ENCODE data around the gene VPS33A. TPM values are rescaled to one million over a fixed set of nuclear protein-coding genes. Genes with fewer than 3 reads are reported as not detected.
"Not testable (repeated sequence)": the region's sequence is repeated elsewhere in the genome, so short reads cannot be mapped to it uniquely, and the experiment has no call there.

Gene VPS33A
- total RNA-seq, 1 donor from 2014 or later: 16.4 TPM

DNA sequence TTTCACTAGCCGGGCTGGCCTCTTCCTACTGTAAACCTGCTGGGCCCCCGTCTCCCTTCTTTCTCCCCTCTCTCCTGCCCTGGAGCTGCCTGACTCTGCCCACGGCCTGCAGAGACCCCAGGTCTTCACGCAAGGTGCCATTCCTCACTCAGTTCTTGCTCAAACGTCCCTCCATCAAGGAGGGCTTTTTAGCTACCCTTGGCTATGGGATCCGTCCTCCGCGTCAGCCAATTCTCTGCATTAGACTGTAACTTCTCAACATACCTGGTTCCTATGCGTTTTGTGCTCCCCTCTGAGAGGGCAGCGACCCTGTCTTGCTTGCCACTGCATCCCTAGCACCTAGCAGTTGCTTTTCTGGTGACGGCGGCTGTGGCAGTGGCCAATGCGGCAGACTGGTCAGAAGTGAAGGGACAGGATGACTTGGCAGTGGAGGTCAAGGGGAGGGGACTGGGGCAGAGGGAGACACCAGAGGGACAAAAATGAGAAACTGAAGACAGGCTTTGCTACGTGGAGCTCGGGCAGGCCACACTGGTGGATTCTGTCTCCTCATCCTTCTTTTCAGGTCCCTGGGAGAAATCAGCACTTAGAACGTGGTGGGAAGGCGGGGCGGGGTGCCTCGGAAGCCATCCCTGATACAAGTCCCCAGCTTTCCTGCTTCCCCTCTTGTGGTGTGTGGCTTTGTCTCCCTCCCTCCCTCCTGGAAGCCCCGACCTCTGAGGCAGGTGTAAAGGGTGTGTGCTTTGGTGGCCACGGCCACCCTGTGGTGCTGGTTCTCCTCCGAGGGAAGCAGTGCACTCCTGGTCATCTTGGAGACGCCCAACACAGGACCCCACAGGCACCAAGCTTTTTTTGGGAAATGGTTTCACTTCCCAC, 61.0 kb downstream of the VPS33A start:
- no peak for DNase-seq (ENCODE audit: low read depth, low spot score)

DNA sequence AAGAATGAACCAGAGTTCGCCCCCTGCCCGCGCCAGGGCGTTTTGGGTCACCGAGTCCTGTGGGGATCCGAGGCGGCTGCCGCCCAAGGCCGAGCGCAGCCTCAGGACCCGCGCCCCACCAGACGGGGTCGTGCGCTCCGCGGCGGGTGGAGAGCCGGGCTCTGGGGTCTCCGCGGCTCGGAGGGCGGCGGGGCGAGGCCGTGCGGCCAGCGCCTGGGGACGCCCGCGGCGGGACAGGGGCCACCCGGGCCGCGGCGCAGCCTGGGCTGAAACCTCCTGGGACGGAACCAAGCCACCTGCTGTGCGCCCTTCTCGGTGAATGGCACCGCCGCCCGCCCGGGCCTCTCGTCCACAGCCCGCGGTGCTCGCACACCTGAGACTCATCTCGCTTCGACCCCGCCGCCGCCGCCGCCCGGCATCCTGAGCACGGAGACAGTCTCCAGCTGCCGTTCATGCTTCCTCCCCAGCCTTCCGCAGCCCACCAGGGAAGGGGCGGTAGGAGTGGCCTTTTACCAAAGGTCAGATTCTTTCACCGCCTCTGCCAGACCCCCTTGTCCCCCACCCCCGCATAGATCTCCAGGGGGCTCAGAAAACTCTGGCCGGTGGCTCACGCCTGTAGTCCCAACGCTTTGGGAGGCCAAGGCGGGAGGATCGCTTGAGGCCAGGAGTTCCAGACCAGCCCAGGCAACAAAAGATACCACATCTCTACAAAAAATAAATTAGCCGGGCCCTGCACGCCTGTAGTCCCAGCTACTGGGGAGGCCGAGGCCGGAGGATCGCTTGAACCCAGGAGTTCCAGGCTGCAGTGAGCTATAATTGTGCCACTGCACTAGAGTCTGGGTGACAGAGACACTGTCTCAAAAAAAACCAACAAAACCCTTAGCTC, 61.9 kb downstream of the VPS33A start:
- DNase-seq (ENCODE audit: low read depth, low spot score): no peak

DNA sequence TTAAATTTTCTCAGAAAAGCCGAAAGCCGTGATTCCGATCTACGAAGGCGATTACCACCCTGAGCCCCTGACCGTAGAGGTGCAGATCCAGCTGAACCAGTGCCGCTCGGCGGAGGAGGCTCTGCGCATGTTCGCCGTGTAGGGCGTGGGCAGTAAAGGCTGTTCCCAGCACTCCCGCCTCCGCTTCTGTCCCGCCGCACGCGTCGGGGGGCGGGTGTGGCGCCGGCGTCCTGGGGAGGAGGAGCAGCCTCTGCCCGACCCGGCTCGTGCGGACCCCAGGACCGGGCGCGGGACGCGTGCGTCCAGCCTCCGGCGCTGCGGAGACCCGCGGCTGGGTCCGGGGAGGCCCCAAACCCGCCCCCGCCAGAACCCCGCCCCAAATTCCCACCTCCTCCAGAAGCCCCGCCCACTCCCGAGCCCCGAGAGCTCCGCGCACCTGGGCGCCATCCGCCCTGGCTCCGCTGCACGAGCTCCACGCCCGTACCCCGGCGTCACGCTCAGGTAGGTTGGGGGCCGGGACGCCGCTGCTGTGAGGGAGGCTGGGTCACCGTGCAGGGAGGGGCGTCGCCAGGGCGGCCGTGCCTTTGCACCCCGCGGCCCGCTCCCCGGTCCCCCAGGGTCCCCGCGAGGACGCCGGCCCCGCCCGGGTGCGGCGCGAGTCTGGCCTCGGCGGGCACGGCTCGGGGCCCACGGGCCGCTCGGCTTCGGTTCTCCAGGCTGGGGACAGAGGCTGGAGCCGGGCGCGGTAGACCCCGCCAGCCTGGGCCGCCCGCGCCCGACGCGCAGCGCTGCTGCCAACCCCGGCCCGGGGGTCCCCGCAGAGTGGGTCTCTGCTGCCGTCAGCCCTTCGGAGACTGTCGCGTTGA, 62.8 kb downstream of the VPS33A start, which contains the start of gene B3GNT4:
Gene B3GNT4 (plus strand): TSS at position 409 of the 866 bp plus-strand sequence. CDS start 910 bp downstream, outside the sequence.
- DNase-seq (ENCODE audit: low read depth, low spot score): no peak

DNA sequence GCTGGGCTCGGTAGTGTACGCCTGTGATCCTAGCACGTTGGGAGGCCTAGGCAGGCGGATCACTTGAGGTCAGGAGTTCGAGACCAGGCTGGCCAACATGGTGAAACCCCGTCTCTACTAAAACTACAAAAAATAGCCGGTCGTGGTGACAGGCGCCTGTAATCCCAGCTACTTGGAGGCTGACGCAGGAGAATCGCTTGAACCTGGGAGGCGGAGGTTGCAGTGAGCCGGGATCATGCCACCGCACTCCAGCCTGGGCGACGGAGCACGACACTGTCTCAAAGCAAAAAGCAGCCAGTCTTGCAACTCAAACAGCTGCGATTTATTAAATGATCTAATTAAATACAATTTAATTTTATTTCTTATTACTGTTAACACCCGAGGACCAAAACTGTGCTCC, 63.5 kb downstream of the VPS33A start:
- DNase-seq (ENCODE audit: low read depth, low spot score): not testable (repeated sequence)

DNA sequence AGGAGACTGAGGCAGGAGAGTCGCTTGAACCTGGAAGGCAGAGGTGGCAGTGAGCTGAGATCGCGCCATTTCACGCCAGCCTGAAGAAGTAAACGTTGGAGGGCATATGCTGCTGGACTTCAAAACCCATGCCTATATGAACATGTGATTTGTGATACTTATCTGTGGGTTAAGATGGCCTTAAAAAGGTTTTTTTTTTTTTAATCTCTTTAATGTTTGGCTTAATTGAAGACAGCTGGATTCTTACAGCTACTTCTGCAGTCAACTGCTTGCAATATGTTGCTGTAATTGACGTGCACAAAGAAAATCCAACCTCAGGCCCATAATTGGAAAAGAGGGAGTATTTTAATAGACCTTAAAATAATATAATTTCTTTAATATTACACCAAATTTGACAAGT, 64.3 kb downstream of the VPS33A start:
- DNase-seq (ENCODE audit: low read depth, low spot score): no peak

DNA sequence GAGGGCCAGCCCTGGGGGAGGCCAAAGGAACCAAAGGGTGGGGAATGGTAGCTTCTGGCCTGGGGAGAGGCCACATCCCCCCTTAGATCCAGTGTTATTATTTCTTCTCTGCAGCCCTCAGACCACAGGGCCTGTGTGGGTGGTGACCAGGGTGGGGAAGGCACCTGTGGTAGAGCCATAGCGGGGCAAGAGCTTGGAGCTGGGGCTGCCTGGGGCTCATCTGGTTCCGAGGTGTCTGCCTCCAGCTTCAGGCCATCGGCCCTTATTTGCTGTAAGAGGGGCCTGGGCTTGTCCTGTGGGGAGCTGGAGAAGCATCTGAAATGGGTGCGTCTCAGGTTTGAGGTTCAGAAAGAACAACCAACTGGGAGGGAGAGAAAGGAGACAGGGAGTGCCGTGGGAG, 64.9 kb downstream of the VPS33A start:
- no peak for DNase-seq (ENCODE audit: low read depth, low spot score)

DNA sequence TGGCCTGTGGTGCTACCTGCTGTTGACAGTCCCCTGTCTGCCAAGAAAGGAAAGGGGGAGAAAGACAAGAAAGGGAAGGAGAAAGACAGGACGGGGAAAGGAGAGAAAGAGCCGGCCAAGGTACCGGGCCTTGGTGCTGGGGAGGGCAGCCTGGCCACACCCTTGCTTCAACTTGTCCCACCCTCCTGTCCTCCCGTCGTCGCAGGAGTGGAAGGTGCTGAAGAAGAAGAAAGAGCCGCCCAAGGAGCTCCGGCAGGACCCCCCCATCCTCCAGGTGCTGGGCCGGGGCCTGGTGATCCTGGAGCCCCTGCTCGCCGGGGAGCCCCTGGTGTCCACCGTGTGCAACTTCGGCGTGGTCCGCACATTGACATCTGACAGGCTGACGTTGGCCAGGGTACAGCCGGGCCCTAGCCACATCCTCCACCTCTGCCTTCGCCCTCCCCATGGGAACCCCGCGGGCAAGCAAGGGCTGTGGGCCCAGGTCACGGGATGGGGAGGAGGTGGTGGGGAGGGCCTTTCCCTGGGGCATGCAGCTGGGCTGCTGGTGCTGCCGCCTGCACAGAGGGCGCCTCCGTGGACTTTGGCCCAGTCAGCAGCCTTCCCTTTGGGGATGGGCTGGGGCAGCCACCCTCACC, 65.6 kb downstream of the VPS33A start:
- no peak for DNase-seq (ENCODE audit: low read depth, low spot score)

DNA sequence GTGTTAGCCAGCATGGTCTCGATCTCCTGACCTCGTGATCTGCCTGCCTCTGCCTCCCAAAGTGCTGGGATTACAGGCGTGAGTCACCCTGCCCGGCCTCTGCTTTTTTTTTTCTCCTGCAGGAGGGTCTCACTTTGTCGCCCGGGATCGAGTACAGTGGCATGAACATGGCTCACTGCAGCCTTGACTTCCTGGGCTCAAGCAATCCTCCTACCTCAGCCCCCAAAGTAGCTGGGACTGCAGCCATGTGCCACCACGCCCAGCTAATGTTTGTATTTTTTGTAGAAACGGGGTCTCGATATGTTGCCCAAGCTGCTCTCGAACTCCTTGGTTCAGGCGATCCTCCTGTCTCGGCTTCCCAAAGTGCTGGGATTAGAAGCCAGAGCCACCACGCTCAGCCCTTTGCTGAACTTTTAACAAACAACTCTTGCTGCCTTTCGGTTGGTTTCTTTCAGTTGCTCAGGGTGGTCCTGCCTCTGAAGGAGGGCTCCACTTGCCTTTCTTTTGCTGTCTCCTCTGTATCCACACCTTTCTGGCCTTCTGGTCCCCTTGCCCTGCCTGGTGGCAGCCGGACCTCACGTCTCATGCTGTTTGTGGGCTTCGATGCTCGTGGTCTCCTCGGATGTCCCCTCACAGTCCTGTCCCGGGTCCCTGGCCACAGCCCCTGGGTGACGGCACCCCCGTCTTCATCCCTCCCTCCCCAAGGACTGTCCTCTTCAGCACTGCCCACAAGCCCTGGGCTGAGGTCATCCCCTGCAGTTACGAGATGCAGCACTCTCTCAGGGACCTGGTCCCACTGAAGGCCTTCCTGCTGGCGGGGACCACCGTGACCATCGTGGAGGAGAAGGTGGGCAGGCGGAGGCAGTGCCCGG, 66.6 kb downstream of the VPS33A start:
- DNase-seq (ENCODE audit: low read depth, low spot score): no peak

DNA sequence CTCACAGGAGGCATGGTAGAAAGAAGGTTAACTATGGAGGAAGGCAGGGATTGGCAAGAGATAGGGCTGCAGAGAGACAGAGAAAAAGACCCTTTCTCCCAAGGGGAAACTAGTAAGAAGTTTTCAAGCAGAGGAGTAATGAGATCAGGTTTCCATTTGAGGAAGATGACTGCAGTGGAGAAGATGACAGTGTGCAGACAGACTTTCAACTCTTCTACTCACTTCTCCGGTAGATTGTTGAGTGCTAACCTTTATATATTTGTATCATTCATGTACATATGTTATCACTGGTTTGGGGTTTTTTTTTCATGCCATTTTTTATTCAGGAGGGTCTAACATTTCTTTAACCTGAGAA, 68.7 kb downstream of the VPS33A start:
- no peak for DNase-seq (ENCODE audit: low read depth, low spot score)

DNA sequence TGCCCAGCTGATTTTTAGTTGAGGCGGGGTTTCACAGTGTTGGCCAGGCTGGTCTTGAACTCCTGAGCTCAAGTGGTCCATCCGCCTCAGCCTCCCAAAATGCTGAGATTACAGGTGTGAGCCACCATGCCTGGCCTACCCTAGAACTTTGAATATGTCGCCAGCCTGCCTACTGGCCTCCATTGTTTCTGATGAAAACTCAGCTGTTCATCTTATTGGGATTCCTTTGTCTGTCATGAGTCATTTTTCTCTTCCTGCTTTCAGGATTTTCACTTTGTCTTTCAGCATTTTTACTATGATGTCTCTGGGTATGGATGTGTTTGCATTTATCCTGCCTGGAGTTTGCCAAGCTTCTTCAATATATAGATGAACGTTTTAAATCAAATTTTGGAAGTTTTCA, 70.9 kb downstream of the VPS33A start:
- DNase-seq (ENCODE audit: low read depth, low spot score): no peak

DNA sequence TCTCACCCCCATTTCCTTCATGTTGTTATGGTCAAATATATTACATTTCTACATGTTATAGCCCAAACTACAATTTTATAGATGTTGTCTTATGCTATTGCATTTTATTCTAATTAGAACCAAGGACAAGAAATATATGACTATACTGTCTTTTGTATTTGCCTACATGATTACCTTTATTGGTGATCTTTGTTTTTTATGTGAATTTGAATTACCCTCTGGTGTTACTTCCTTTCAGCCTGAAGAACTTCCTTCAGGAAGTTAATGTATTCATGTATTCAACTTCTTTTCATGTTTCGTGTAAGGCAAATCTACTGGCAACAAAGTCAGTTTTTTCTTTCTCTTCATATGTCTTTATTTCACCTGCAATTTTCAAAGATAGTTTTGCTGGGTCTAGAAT, 71.5 kb downstream of the VPS33A start:
- no peak for DNase-seq (ENCODE audit: low read depth, low spot score)

DNA sequence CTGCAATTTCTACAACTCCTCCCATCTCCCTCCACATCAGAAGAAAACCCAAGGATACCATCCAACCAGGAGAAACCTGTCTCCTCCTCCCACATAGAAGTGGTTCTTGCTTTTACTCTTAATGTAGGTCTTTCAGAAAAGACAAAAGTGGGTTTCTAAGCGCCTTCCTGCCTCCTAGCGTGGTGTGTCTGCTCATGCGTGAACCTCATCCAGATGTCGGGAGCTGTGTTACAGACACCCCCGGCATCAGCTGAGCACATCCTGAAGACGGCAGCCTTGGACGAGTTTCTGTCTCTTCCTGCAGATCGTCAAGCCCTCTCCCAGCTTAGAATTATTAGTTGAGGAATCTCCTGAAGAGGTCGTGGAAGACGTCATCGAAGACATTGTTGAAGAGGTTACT, 73.9 kb downstream of the VPS33A start:
- no peak for DNase-seq (ENCODE audit: low read depth, low spot score)

DNA sequence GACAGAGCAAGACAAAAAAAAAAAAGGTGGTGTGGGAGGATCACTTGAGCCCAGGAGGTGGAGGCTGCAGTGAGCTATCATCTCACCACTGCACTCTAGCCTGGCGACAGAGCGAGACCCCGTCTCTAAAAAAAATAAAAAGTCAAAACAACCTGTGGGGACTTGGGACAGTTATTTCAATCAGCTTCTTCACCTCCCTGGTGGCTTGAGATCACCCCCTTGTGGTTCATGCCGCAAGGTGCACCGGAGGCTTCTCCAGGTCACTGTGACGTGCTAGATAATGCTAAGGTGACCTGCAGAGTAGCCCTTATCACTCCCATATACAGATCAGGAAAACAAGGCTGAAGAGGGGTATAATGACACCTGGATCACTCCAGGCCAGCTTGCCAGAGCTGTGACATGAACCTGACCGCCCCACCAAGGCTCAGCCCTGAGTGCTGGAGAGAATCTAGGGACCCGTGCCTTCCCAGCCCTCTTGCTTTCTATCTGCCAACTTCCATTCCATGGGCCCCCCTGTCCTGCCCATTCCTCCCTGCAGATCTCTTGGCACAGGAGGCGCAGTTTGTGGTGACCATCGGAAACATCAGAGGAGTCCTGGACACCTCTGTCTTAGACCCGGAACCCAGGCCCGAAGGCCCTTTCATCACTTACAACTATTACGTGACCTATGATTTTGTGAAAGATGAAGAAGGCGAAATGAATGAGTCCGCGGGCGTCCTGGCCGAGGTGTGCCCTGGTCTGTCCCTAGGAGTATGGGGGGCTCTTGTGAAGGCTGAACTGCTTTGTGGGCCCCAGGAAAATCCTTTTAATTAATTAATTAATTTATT, 75.2 kb downstream of the VPS33A start:
- peak; percentile 19 for DNase-seq (ENCODE audit: low read depth, low spot score)

DNA sequence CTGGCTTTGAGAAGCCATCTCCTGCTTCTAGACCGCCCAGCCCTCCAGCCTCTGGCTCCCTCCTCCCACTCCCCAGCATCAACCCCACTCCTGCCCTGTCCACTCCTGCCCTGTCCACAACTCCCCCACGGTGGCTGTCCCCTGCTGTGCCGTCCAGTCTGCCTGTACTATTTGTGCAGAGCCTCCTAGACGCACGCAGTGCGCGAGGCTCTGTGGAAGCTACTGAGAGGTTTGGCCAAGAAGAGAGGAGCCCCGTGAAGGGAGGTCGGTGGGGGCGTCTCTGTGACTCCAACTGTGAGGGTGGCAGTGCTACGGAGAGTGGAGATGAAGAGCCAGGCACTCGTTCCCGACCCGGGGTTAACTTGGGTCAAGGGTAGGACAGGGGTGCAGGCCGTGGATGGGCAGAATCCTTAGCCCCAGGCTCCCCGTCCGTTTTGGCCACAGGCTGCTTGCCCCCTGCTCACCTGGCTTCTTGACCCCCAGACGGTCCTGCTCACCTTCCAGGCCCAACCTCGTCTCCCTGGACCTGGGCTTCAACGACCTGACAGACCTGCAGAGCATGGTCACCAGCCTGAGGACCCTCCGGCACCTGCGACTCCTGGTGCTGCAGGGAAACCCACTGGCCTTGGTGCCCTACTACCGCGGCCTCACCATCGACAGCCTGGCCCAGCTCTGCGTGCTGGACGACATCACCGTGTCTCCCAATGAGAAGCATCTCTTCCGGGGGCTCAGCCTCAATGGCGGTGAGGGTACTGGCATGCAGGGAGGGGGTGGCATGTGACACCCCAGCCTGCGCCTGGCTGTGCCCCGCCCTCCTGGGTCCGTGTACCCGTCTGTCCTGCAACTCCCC, 76.4 kb downstream of the VPS33A start:
- DNase-seq (ENCODE audit: low read depth, low spot score): no peak

DNA sequence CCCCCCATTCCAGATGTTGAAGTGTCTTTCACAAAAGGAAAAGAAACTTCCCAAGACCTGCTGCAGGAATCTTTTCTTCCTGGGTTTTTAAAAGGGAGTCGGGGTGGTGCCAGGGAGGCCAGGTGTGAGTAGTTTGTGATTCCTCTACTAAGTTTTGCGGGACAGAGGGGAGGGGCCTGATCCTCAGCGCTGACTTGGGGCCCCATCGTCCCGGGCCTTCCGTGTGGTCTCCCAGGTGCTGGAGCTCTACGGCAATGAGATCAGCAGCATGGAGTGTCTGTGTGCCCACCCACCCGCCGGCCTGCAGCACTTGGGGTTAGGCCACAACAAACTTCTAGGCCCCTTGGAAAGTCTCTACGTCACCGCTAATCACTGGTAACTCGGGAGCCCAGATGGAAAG, 78.8 kb downstream of the VPS33A start:
- DNase-seq (ENCODE audit: low read depth, low spot score): no peak

DNA sequence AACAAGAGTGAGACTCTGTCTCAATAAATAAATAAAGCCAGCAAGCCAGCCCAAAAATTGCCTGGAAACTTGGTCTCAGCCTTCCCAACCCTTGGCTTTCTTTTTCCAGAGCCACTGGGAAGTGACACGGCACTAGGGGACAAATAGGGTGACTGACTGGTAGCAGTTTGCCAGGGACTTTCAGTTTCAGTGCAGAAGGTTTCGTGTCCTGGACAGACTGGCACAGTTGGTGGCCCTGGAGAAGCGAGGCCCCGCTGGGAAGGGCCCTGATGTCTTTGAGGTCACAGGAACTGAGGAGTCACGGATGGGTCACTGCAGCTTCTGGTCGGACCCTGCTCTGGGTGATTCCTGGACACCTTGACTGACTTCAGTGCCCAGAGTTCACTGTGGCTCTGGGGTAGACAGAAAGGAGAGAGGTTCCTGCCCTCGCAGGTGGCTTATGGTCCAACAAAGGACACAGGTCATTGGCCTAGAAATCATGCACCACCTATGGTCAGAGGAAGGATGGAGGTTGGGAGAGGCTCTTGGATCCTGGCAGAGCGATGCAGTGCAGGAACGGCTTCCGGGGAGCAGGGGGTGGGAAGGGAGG, 80.7 kb downstream of the VPS33A start:
- no peak for DNase-seq (ENCODE audit: low read depth, low spot score)

DNA sequence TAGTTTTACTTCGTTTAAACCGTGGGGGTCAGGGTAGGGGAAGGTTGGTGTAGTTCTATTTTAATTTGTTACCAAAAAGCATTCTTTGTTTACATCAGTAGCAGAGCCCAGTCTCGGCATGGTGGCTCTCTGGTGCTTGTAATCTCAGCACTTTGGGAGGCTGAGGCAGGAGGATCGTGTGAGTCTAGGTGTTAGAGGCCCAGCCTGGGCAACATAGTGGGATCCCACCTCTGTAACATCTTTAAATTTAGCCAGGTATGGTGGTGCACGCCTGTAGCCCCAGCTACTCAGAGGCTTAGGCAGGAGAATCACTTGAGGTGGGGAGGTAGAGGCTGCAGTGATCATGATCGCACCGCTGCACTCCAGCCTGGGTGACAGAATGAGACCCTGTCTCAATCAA, 81.2 kb downstream of the VPS33A start:
- no peak for DNase-seq (ENCODE audit: low read depth, low spot score)

DNA sequence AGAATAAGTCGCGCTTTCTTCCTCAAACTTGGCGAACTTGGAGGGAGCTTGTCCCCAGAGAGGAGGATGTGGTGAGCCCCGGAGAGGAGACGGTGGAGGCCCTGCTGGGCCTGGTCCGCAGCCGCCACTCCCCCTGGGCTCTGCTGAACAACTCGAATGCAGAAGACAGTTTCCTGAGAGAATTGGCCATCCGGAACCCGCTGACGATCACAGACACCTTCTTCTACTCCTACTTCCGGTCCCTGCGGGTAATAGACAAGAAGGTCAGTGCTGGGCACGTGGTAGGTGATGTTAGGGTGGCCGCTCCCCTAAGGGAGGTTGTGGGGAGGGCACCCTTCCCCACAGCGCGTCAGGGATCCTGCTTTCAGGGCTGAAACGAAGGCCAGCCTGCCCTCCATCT, 81.8 kb downstream of the VPS33A start:
- no peak for DNase-seq (ENCODE audit: low read depth, low spot score)

Measured in pulmonary artery endothelial cell (primary cell).